IPS-18a (cell line): ENCODE data around the gene NTRK2.

Experiments used
- H3K27ac ChIP-seq: one replicate; pipeline ENCODE4 v1.5.1; 2013; ENCODE audit warnings: low read length
- H3K27me3 ChIP-seq: one replicate; pipeline ENCODE4 v1.6.1; 2013; ENCODE audit warnings: mild to moderate bottlenecking, low read length; ENCODE audit not compliant: control insufficient read depth, insufficient read depth
- H3K36me3 ChIP-seq: one replicate; pipeline ENCODE4 v1.6.1; 2013; ENCODE audit warnings: low read depth, low read length; ENCODE audit not compliant: control insufficient read depth
- H3K4me1 ChIP-seq: one replicate; pipeline ENCODE4 v1.6.1; 2013; ENCODE audit warnings: low read depth, low read length; ENCODE audit not compliant: control insufficient read depth
- H3K4me3 ChIP-seq: one replicate; pipeline ENCODE4 v1.5.1; 2013; ENCODE audit warnings: low read length
- H3K9ac ChIP-seq: one replicate; pipeline ENCODE4 v1.6.1; 2013; ENCODE audit warnings: mild to moderate bottlenecking, low read length, moderate library complexity
- H3K9me3 ChIP-seq: one replicate; pipeline ENCODE4 v1.6.1; 2013; ENCODE audit warnings: low read depth, low read length; ENCODE audit not compliant: control insufficient read depth

The NTRK2 gene

DNA sequence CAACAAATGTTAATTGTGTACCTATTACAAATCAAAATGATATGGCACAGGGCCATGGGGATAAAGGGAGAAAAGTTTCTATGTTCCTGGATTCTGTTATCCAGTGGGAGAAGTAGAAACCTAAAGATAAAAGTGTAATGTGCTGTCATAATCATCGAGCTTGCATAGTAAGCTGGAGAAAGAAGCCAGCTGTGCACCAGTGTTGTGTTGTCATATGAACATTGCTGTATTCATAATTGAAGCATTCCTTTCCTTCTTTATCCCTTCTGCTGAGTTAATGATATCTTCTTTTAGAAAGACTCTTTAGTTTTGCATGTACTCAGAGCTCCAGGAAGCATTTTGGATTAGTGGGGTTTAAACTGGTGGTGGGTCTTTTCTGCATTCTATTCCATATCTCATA is 39.5 kb downstream of the NTRK2 start:
- no peak overlapping the region for H3K4me3 ChIP-seq
- H3K36me3 ChIP-seq = no peaks in the 10 kb centered on the region
- H3K27me3 ChIP-seq = no peaks in the 10 kb centered on the region
- no peaks in the 10 kb centered on the region for H3K9me3 ChIP-seq
- peaks cover 41% of the 10 kb centered on the region for H3K4me1 ChIP-seq
- H3K27ac ChIP-seq = no peak overlapping the region
- H3K9ac ChIP-seq = no peak overlapping the region

DNA sequence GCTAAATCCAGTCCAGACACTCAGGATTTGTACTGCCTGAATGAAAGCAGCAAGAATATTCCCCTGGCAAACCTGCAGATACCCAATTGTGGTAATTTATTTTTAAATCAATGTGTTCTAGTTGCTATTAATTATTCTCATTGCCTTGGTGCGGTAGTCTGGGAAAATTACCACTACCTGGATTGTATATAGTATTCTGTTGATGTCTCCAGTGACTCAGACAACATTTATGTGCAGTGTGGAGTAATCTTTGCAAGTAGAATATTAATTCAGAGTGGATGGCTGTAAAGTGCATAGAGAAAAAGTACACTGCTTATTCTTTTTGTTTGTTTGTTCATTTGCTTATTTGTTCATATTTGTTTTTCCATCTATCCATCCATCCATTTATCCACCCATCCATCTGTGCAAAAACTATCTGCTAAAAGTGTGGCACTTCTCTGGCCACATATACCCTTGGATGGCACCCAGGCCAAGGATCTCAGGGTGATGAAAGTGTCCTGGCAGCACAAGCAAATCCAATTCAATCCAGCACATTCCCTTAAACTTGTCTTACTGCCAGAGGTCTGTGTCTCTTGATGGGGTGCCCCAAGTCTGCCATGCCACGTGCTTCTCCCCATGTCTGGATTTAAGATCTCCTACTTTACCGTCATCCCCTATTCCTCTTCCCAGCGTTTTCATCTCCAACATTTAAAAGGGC is 41.3 kb downstream of the NTRK2 start:
- Histone ChIP-seq H3K9me3 (no peaks in the 10 kb centered on the region), H3K36me3 (no peaks in the 10 kb centered on the region), H3K27ac (no peak overlapping the region), H3K27me3 (no peaks in the 10 kb centered on the region), H3K9ac (no peak overlapping the region), H3K4me1 (peaks cover 36% of the 10 kb centered on the region), H3K4me3 (no peak overlapping the region)

DNA sequence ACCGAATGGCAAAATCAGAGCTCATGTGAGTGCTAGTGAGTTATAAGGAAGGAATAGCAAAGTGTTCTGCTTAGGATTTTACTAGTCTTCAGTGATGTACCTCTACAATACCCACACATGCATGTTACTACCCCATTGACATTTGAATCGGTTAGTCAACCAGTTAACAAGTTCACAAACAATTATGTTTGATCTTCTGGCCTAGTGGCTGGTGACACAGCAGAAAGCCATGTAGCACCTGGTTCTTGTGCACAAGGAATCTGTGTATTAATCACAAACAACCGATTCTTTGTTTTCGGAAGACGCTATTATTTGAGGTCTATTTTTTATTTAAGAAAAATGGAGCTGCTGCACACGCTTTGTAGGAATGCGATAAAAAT is 41.9 kb downstream of the NTRK2 start:
- Histone ChIP-seq H3K27me3 (no peaks in the 10 kb centered on the region), H3K4me3 (no peak overlapping the region), H3K27ac (no peak overlapping the region), H3K36me3 (no peaks in the 10 kb centered on the region), H3K4me1 (peaks cover 36% of the 10 kb centered on the region), H3K9ac (no peak overlapping the region), H3K9me3 (no peaks in the 10 kb centered on the region)

DNA sequence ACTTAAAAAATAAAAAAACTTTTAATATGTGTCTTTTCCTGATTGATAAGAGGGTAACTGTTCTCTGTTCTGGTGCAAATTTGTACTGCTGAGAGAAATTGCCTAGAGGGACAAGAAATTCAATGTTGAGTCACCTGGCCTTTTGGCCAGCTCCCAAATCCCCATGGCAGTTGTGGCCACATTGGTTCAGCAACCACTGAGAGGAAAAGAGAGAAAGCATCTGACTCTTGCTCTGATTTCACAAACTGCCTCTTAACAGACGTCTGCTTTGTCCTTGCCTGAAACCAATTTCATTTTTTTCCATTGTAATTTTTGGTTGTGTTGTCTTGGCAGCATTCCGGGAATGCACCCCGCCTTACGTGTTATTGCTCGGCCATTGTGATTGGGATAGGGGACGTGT is 42.4 kb downstream of the NTRK2 start:
- no peak overlapping the region for H3K27ac ChIP-seq
- H3K27me3 ChIP-seq = no peaks in the 10 kb centered on the region
- H3K36me3 ChIP-seq = no peaks in the 10 kb centered on the region
- no peak overlapping the region for H3K9ac ChIP-seq
- peaks cover 36% of the 10 kb centered on the region for H3K4me1 ChIP-seq
- no peak overlapping the region for H3K4me3 ChIP-seq
- H3K9me3 ChIP-seq = no peaks in the 10 kb centered on the region

DNA sequence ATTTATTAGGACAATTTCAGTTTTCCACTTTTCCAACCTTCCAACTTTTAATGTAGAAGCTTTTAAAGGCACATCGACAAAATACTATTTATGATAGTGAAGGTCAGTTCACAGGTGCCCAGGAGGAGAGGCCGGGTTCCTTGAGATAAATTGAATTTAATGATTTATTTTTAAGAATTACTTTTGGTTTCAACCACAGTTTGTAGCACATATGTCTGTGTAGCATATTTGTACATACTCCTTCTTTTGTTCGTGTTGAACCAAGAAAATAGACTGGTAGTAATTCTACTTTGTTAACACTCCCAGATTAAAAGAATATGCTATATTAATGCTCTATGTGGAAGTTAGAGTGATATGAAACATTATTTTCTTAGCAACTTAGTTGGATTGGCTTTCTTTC is 46.7 kb downstream of the NTRK2 start:
- Histone ChIP-seq H3K36me3 (no peaks in the 10 kb centered on the region), H3K27me3 (no peaks in the 10 kb centered on the region), H3K9me3 (no peaks in the 10 kb centered on the region), H3K4me3 (no peak overlapping the region), H3K27ac (no peak overlapping the region), H3K4me1 (peaks cover 5% of the 10 kb centered on the region), H3K9ac (no peak overlapping the region)

DNA sequence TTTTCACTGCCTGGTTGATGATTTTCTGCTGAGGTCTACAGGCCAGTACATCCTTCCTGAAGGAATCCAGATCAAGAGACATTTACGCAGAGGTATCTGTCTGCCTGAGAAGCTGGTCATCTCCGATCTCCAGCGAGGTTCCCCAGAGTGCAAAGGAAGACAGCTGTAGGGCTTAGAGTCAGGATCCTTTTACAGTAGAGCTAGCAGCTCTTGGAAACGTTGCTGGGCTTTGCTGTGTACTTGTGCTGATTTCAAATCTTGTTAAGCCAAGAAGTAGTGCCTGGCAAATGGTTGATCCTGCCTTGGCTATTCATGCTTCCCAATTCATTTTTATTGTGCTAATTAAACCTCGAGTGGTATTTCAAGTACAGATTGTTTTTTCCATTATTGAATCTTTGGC is 48.9 kb downstream of the NTRK2 start:
- no peak overlapping the region for H3K27ac ChIP-seq
- no peak overlapping the region for H3K4me3 ChIP-seq
- no peaks in the 10 kb centered on the region for H3K9me3 ChIP-seq
- H3K4me1 ChIP-seq = peaks cover 5% of the 10 kb centered on the region
- no peak overlapping the region for H3K9ac ChIP-seq
- no peaks in the 10 kb centered on the region for H3K36me3 ChIP-seq
- H3K27me3 ChIP-seq = no peaks in the 10 kb centered on the region

DNA sequence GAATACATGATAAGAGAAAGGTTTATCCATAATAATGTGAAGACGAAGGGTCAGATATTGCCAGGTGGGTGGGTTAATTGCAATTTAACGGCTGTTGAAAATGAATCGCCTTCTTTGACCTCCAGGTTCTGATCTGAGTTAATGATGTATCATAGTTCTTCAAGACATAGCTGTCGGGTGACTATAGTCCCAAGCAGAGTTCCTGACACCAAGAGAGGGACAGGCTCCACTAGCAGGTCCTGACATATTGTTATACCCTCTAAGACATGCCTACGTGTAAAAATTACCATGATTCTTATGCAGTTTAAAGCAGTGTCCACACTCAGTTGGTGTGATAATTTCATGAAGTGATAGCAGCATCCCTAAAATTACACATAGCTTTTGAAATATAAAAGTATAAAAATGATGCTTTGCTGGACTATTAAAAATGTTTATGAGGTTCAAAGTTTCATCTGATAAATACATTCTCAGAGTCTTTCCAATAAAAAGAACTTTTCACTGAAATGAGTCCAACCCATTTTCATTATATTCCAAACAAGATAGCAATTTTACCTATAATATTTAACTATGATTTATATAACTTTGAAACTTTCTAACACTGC is 53.0 kb downstream of the NTRK2 start:
- H3K36me3 ChIP-seq = no peaks in the 10 kb centered on the region
- no peaks in the 10 kb centered on the region for H3K27me3 ChIP-seq
- no peaks in the 10 kb centered on the region for H3K9me3 ChIP-seq
- H3K4me3 ChIP-seq = no peak overlapping the region
- no peaks in the 10 kb centered on the region for H3K4me1 ChIP-seq
- no peak overlapping the region for H3K27ac ChIP-seq
- no peak overlapping the region for H3K9ac ChIP-seq

DNA sequence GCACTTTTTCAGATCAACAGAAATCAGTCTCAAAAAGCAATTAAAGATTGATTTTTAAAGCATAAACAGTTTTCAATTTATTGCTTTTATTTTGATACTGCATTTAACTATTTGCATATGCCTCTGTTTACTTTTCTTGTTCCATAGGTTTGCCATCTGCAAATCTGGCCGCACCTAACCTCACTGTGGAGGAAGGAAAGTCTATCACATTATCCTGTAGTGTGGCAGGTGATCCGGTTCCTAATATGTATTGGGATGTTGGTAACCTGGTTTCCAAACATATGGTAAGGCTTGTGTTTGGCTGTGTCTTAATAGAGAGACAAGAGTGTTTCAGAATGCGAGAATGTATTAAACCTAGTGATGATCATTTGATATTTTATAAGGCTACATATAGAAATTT is 53.9 kb downstream of the NTRK2 start:
- no peaks in the 10 kb centered on the region for H3K36me3 ChIP-seq
- H3K4me1 ChIP-seq = no peaks in the 10 kb centered on the region
- H3K4me3 ChIP-seq = no peak overlapping the region
- no peaks in the 10 kb centered on the region for H3K9me3 ChIP-seq
- no peak overlapping the region for H3K9ac ChIP-seq
- no peak overlapping the region for H3K27ac ChIP-seq
- H3K27me3 ChIP-seq = no peaks in the 10 kb centered on the region

DNA sequence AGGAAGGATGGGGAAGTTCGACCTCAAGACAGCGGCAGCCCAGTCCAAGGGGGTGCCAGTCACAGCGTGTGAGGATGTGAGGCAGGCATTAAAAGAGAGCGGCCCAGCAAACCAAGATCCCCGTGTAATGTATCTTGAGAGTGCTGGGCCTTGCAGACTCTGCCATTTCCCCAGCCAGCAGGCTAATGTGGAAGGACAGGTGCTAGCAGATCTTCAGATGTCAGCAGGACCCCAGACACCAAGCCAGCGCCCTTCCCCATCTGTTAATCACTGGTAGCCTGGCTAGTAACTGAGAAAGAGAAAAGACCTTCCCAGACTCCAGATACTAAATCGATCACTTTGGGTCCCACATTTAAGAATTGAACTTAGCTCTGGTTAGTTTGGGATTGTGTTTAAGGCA is 62.2 kb downstream of the NTRK2 start:
- peaks cover 6% of the 10 kb centered on the region for H3K4me1 ChIP-seq
- H3K27me3 ChIP-seq = no peaks in the 10 kb centered on the region
- no peaks in the 10 kb centered on the region for H3K9me3 ChIP-seq
- no peak overlapping the region for H3K4me3 ChIP-seq
- H3K9ac ChIP-seq = no peak overlapping the region
- no peak overlapping the region for H3K27ac ChIP-seq
- no peaks in the 10 kb centered on the region for H3K36me3 ChIP-seq

DNA sequence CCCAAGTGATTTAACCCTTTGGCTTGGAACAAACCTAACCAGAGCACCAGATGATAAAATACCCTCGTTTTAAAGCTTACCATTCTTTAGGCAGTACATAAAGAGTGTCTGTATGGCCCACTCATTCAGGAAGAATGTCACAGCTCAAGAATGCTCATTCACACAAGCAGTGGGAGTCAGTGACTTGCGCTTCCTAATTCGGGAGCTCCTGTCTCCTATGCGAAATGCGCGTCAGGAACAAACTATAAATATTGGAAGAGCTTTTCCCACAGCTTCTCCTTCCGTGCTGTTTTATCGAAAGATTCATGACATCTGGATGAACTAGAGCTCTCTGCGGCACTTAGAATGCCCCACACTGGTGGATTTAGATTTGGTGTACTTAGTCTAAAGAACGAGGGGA is 66.6 kb downstream of the NTRK2 start:
- Histone ChIP-seq H3K9me3 (no peaks in the 10 kb centered on the region), H3K9ac (no peak overlapping the region), H3K27me3 (no peaks in the 10 kb centered on the region), H3K4me1 (no peaks in the 10 kb centered on the region), H3K36me3 (no peaks in the 10 kb centered on the region), H3K27ac (no peak overlapping the region), H3K4me3 (no peak overlapping the region)

DNA sequence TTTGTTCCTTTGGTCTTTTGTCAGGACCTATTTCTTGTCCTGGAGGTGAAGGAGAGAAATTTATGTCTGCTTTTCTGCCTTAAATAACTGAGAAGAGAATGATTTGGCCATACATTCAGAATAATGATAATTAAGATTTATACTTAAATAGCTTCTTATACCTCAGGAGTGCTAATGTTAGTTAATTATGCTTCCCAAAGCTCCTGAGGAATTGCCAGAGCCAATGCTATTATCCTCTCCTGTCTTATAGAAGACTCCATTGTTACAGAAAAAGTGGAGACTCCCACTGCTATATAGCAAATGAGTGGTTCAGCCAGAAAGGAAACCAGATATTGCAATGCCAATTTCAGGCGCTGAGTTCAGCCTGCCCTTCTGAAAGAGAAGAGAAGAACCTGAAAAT is 67.0 kb downstream of the NTRK2 start:
- H3K9me3 ChIP-seq = no peaks in the 10 kb centered on the region
- no peaks in the 10 kb centered on the region for H3K27me3 ChIP-seq

DNA sequence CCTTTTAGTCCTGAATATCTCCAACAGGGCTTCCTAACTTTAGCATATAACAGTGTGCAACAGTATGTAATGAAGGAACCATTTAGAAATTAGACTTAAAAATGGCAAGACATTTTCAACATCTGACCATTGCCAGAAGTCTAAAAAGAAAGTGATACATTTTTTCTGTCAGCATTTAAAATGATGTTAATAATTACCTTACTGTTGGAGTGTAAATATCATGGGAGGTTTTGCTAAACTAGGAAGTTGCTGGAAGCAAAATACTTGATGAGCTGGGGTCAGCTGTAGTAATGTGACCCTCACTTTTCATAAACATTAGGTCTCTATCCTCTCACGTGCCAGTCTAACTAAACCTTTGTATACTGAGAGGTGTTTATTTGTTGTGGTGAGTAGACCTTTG is 68.8 kb downstream of the NTRK2 start:
- Histone ChIP-seq H3K4me3 (no peak overlapping the region), H3K9ac (no peak overlapping the region), H3K36me3 (no peaks in the 10 kb centered on the region), H3K9me3 (no peaks in the 10 kb centered on the region), H3K27me3 (no peaks in the 10 kb centered on the region), H3K4me1 (no peaks in the 10 kb centered on the region), H3K27ac (no peak overlapping the region)

More for the DNA sequence above, 67.0 kb downstream of the NTRK2 start:
- H3K4me1 ChIP-seq = no peaks in the 10 kb centered on the region
- H3K36me3 ChIP-seq = no peaks in the 10 kb centered on the region
- no peak overlapping the region for H3K9ac ChIP-seq
- H3K27ac ChIP-seq = no peak overlapping the region
- no peak overlapping the region for H3K4me3 ChIP-seq
